Natural killer cell (primary cell): Measurements from ENCODE around the gene CD37. TPM values are rescaled to one million over a fixed set of nuclear protein-coding genes. Genes with fewer than 3 reads are reported as not detected.

Experiments used
- ATAC-seq, 3 donors: fragments of 150-1000 bp in 2 of 3; fragments of 200-7000 bp in 1 of 3; cut with Tn5 transposase; 1 replicate in 1 of 3; 2 replicates in 2 of 3; pipeline ENCODE4 v1.10.0; 2021; ENCODE audit warnings: mild to moderate bottlenecking in 2 of 3, moderate library complexity in 2 of 3
- DNase-seq, 2 donors: peaks; one replicate each; pipeline versions ENCODE4 v3.0.0 to v3.0.0-alpha.2; 2013 to 2021; ENCODE audit warnings: mixed read lengths in 1 of 2
- H3K27ac ChIP-seq: one replicate; pipeline ENCODE4 v1.5.1; 2013; ENCODE audit warnings: mild to moderate bottlenecking, low read length
- H3K27me3 ChIP-seq: one replicate; pipeline ENCODE4 v1.6.1; 2013; ENCODE audit warnings: low read length; ENCODE audit not compliant: control insufficient read depth, insufficient read depth
- H3K36me3 ChIP-seq: one replicate; pipeline ENCODE4 v1.6.1; 2013; ENCODE audit warnings: low read length; ENCODE audit not compliant: control insufficient read depth, insufficient read depth
- H3K4me1 ChIP-seq: one replicate; pipeline ENCODE4 v1.6.1; 2013; ENCODE audit warnings: low read length; ENCODE audit not compliant: control insufficient read depth, insufficient read depth
- H3K4me3 ChIP-seq: one replicate; pipeline ENCODE4 v1.5.1; 2013; ENCODE audit warnings: low read length
- H3K9me3 ChIP-seq: one replicate; pipeline ENCODE4 v1.6.1; 2013; ENCODE audit warnings: low read length; ENCODE audit not compliant: control insufficient read depth, insufficient read depth
- H3K27ac Mint-ChIP-seq, 2 donors: one replicate each; pipeline ENCODE4 v1.8.0; 2022; ENCODE audit warnings: mild to moderate bottlenecking in 2 of 2, mixed read lengths in 2 of 2, moderate library complexity in 1 of 2
- H3K27me3 Mint-ChIP-seq, 2 donors: one replicate each; pipeline ENCODE4 v1.8.0; 2022; ENCODE audit warnings: low read depth in 2 of 2, mixed read lengths in 2 of 2
- H3K36me3 Mint-ChIP-seq: one replicate; pipeline ENCODE4 v1.8.0; 2022; ENCODE audit warnings: mixed read lengths
- H3K4me1 Mint-ChIP-seq, 2 donors: one replicate each; pipeline ENCODE4 v1.8.0; 2022; ENCODE audit warnings: mixed read lengths in 2 of 2
- H3K4me3 Mint-ChIP-seq: one replicate; pipeline ENCODE4 v1.8.0; 2022; ENCODE audit warnings: mild to moderate bottlenecking, moderate library complexity, mixed read lengths
- H3K9me3 Mint-ChIP-seq, 2 donors: one replicate each; pipeline ENCODE4 v1.8.0; 2022; ENCODE audit warnings: mixed read lengths in 2 of 2
- CTCF ChIP-seq: fragments of 200-600 bp; IDR thresholded peaks from one replicate; pipeline ENCODE4 v1.8.0; 2022; ENCODE audit warnings: antibody characterized with exemption
- WGBS: methylation state at CpG from one replicate; pipeline ENCODE4 v1.1.7; 2013; ENCODE audit warnings: missing lambda C conversion rate; ENCODE audit not compliant: insufficient coverage; 5-methylcytosine and 5-hydroxymethylcytosine counted together
- intact Hi-C: fragments of 100-400 bp; cut with micrococcal nuclease; formaldehyde crosslinking; loops from one replicate; pipeline ENCODE4 v1.14.2; 2022
- total RNA-seq, 4 donors: library from RNA; stranded (reverse); fragments of 120-200 nt in 1 of 4; gene quantifications; one replicate each; pipeline versions ENCODE4 v1.2.3 to v1.2.4, GENCODE V29; 2013 to 2022

CD37 gene
- total RNA-seq, 3 donors from 2014 or later (not counting 1 experiment from before 2014, with no cell fraction given) = 322 to 392 (median 359) TPM

- Histone ChIP-seq H3K36me3 (no peaks in the 10 kb centered on the region), H3K27me3 (no peaks in the 10 kb centered on the region), H3K4me1 (peaks cover 3% of the 10 kb centered on the region), H3K27ac (no peak overlapping the region), H3K4me3 (no peak overlapping the region), H3K9me3 (no peaks in the 10 kb centered on the region)
- Mint-ChIP-seq H3K4me3 (no peak overlapping the region), H3K36me3 (peaks cover 14% of the 10 kb centered on the region), H3K27me3 (peaks cover 0 to 3% of the 10 kb centered on the region in 2 donors), H3K9me3 (peaks cover 3 to 7% of the 10 kb centered on the region in 2 donors), H3K27ac (no peak overlapping the region), H3K4me1 (peaks cover 0 to 5% of the 10 kb centered on the region in 2 donors)
- DNase-seq (no peak), ATAC-seq (no peak)
- intact Hi-C loops = no loop called here
- WGBS = 97% methylated on average over 3 of the region's 5 CpGs
- TF ChIP-seq CTCF = no peak
These were observed 47.4 kb downstream of the CD37 start for GRCh38 chr19:49382639-49383038.

GRCh38 chr19:49383599-49383998, 48.4 kb downstream of the CD37 start:
- Histone ChIP-seq H3K27ac (no peak overlapping the region), H3K36me3 (no peaks in the 10 kb centered on the region), H3K4me3 (no peak overlapping the region), H3K9me3 (no peaks in the 10 kb centered on the region), H3K4me1 (peaks cover 13% of the 10 kb centered on the region), H3K27me3 (no peaks in the 10 kb centered on the region)
- Mint-ChIP-seq H3K27ac (no peak overlapping the region), H3K4me3 (no peak overlapping the region), H3K27me3 (peaks cover 0 to 3% of the 10 kb centered on the region in 2 donors), H3K36me3 (peaks cover 14% of the 10 kb centered on the region), H3K4me1 (peaks cover 1 to 11% of the 10 kb centered on the region in 2 donors), H3K9me3 (peaks cover 3 to 7% of the 10 kb centered on the region in 2 donors)
- ATAC-seq (no peak), DNase-seq (no peak)
- intact Hi-C loops = no loop called here
- WGBS = no CpG with 5 or more reads among the region's 1 CpG
- TF ChIP-seq CTCF = no peak

GRCh38 chr19:49387936-49388372, 52.7 kb downstream of the CD37 start, which contains the start of gene KASH5:
Gene KASH5 (plus strand): TSS chr19:49388249. CDS start chr19:49390884, 2,635 bp downstream.
- Histone ChIP-seq H3K4me1 (peaks cover 37% of the 10 kb centered on the region), H3K27me3 (no peaks in the 10 kb centered on the region), H3K9me3 (no peaks in the 10 kb centered on the region), H3K27ac (peak within 1 kb of the TSS; percentile 36), H3K4me3 (peak within 1 kb of the TSS; percentile 14), H3K36me3 (no peaks in the 10 kb centered on the region)
- no peak for TF ChIP-seq CTCF
- Mint-ChIP-seq H3K4me3 (peak within 1 kb of the TSS; percentile 65), H3K36me3 (peaks cover under 1% of the 10 kb centered on the region), H3K27ac (peak within 1 kb of the TSS; percentile 72 to 83), H3K9me3 (no peaks in the 10 kb centered on the region), H3K4me1 (peaks cover 11 to 26% of the 10 kb centered on the region in 2 donors), H3K27me3 (peaks cover 0 to 7% of the 10 kb centered on the region in 2 donors)
- DNase-seq (peak; percentile 86 to 90), ATAC-seq (peak; percentile 78 to 87 (median 84))
- intact Hi-C loops = no loop called here
- WGBS = 30% methylated on average over 40 of the region's 40 CpGs

GRCh38 chr19:49389406-49389805, 54.2 kb downstream of the CD37 start:
- peaks cover 37% of the 10 kb centered on the region for H3K4me1 ChIP-seq
- DNase-seq (no peak), ATAC-seq (no peak)
- WGBS = 94% methylated on average over 20 of the region's 20 CpGs
- Mint-ChIP-seq H3K36me3 (no peaks in the 10 kb centered on the region), H3K27ac (peak overlapping the region in 1 of 2 donors; percentile 20), H3K9me3 (no peaks in the 10 kb centered on the region), H3K27me3 (peaks cover 0 to 7% of the 10 kb centered on the region in 2 donors), H3K4me3 (no peak overlapping the region), H3K4me1 (peaks cover 11 to 26% of the 10 kb centered on the region in 2 donors)
- no peaks in the 10 kb centered on the region for H3K9me3 ChIP-seq
- no peak overlapping the region for H3K27ac ChIP-seq
- no peak overlapping the region for H3K4me3 ChIP-seq
- intact Hi-C loops = no loop called here
- no peaks in the 10 kb centered on the region for H3K36me3 ChIP-seq
- TF ChIP-seq CTCF = no peak
- no peaks in the 10 kb centered on the region for H3K27me3 ChIP-seq
